ENCODE results near the gene RABAC1. TPM values are rescaled to one million over a fixed set of nuclear protein-coding genes. Genes with fewer than 3 reads are reported as not detected.

The RABAC1 gene
- total RNA-seq, 2 donors from 2014 or later, result 114 to 122 TPM

- H3K36me3 Mint-ChIP-seq (ENCODE audit: low read depth), result no peaks in the 10 kb centered on the region
- no peak for TF ChIP-seq CTCF (conservative IDR thresholded peaks at IDR 0.05)
- H3K4me3 ChIP-seq (ENCODE audit: low read length), result no peak overlapping the region
- peaks cover 19% of the 10 kb centered on the region for H3K27me3 Mint-ChIP-seq (ENCODE audit: insufficient read depth)
- no peaks in the 10 kb centered on the region for H3K9me3 Mint-ChIP-seq
- peaks cover 11% of the 10 kb centered on the region for H3K4me1 Mint-ChIP-seq
- no peak overlapping the region for H3K9ac ChIP-seq (ENCODE audit: extremely low read depth, low read length, poor library complexity, severe bottlenecking)
- no peak overlapping the region for H3K4me3 Mint-ChIP-seq
- H3K27ac ChIP-seq (ENCODE audit: low read depth, low read length), result no peak overlapping the region
- no peaks in the 10 kb centered on the region for H3K36me3 ChIP-seq (ENCODE audit: control insufficient read depth, insufficient read depth, low read length)
- DNase-seq, result no peak
- peaks cover 98% of the 10 kb centered on the region for H3K27me3 ChIP-seq (ENCODE audit: control insufficient read depth, insufficient read depth, low read length, poor library complexity, severe bottlenecking)
- H3K9me3 ChIP-seq (ENCODE audit: control insufficient read depth, low read length), result no peaks in the 10 kb centered on the region
- no peaks in the 10 kb centered on the region for H3K4me1 ChIP-seq (ENCODE audit: control insufficient read depth, insufficient read depth, low read length)
- H3K27ac Mint-ChIP-seq, result no peak overlapping the region
- 58 to 64% methylated on average over 2 to 4 of the region's 6 CpGs for WGBS, 2 experiments (ENCODE audit: insufficient coverage in 1 of 2, insufficient read length in 1 of 2)
Observed at GRCh38 chr19:41923045-41923788, 35.9 kb downstream of the RABAC1 start.

- no peaks in the 10 kb centered on the region for H3K36me3 ChIP-seq (ENCODE audit: control insufficient read depth, insufficient read depth, low read length)
- no peaks in the 10 kb centered on the region for H3K4me1 ChIP-seq (ENCODE audit: control insufficient read depth, insufficient read depth, low read length)
- Mint-ChIP-seq H3K27ac (no peak overlapping the region), H3K9me3 (no peaks in the 10 kb centered on the region), H3K4me1 (peaks cover 11% of the 10 kb centered on the region), H3K36me3 (ENCODE audit: low read depth) (no peaks in the 10 kb centered on the region), H3K27me3 (ENCODE audit: insufficient read depth) (peaks cover 15% of the 10 kb centered on the region), H3K4me3 (no peak overlapping the region)
- no peaks in the 10 kb centered on the region for H3K9me3 ChIP-seq (ENCODE audit: control insufficient read depth, low read length)
- 11 to 46% methylated on average over 8 to 18 of the region's 18 CpGs for WGBS, 2 experiments (ENCODE audit: insufficient coverage in 1 of 2, insufficient read length in 1 of 2)
- H3K27ac ChIP-seq (ENCODE audit: low read depth, low read length), result no peak overlapping the region
- peaks cover 98% of the 10 kb centered on the region for H3K27me3 ChIP-seq (ENCODE audit: control insufficient read depth, insufficient read depth, low read length, poor library complexity, severe bottlenecking)
- TF ChIP-seq CTCF (conservative IDR thresholded peaks at IDR 0.05), result no peak
- no peak overlapping the region for H3K4me3 ChIP-seq (ENCODE audit: low read length)
- H3K9ac ChIP-seq (ENCODE audit: extremely low read depth, low read length, poor library complexity, severe bottlenecking), result no peak overlapping the region
- no peak for DNase-seq
Observed at GRCh38 chr19:41922585-41922984, 36.5 kb downstream of the RABAC1 start.

- Histone ChIP-seq H3K9ac (ENCODE audit: extremely low read depth, low read length, poor library complexity, severe bottlenecking) (no peak overlapping the region), H3K9me3 (ENCODE audit: control insufficient read depth, low read length) (no peaks in the 10 kb centered on the region), H3K4me3 (ENCODE audit: low read length) (no peak overlapping the region), H3K36me3 (ENCODE audit: control insufficient read depth, insufficient read depth, low read length) (no peaks in the 10 kb centered on the region), H3K27ac (ENCODE audit: low read depth, low read length) (no peak overlapping the region), H3K27me3 (ENCODE audit: control insufficient read depth, insufficient read depth, low read length, poor library complexity, severe bottlenecking) (peaks cover 98% of the 10 kb centered on the region), H3K4me1 (ENCODE audit: control insufficient read depth, insufficient read depth, low read length) (no peaks in the 10 kb centered on the region)
- Mint-ChIP-seq H3K4me3 (no peak overlapping the region), H3K36me3 (ENCODE audit: low read depth) (no peaks in the 10 kb centered on the region), H3K27ac (no peak overlapping the region), H3K9me3 (no peaks in the 10 kb centered on the region), H3K27me3 (ENCODE audit: insufficient read depth) (peaks cover 15% of the 10 kb centered on the region), H3K4me1 (peaks cover 11% of the 10 kb centered on the region)
- DNase-seq, result peak; percentile 47
- 4 to 25% methylated on average over 8 to 21 of the region's 22 CpGs for WGBS, 2 experiments (ENCODE audit: insufficient coverage in 1 of 2, insufficient read length in 1 of 2)
- TF ChIP-seq CTCF (conservative IDR thresholded peaks at IDR 0.05), result no peak
Observed at GRCh38 chr19:41921577-41922576, 37.2 kb downstream of the RABAC1 start.
